ENCODE data around the gene CREB1. TPM values are rescaled to one million over a fixed set of nuclear protein-coding genes. Genes with fewer than 3 reads are reported as not detected.
A peak's percentile ranks its signal among the peaks of the same experiment; 100 is the strongest.
"Not testable (repeated sequence)": the region's sequence is repeated elsewhere in the genome, so short reads cannot be mapped to it uniquely, and the experiment has no call there.

CREB1 gene
- total RNA-seq, 2 donors from 2014 or later: 84.2 to 97.5 TPM

GRCh38 chr2:207496936-207497335, 32.8 kb upstream of the CREB1 start:
- ATAC-seq (replicated peaks); H3K4me1 Mint-ChIP-seq; H3K9me3 Mint-ChIP-seq; H3K36me3 Mint-ChIP-seq (ENCODE audit: low read depth); H3K27ac Mint-ChIP-seq; H3K27me3 Mint-ChIP-seq; H3K4me3 Mint-ChIP-seq: not testable (repeated sequence)

DNA sequence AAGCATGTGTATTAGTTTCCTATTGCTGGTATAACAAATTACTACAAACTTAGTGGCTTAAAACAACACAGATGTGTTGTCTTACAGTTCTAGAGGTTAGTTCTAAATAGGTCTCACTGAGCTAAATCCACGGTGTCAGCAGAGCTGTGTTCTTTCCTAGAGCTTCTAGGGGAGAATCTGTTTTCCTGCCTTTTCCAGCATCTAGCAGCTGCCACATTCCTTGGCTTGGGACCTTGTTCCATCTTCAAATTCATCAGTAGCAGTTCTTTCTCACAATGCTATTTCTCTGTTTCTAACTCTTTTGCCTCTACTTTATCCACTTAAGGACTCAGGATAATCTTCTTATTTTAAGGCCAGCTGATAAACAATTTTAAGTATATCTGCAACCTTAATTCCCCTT, 32.2 kb upstream of the CREB1 start:
- H3K4me3 Mint-ChIP-seq: no peak overlapping the region
- no peaks in the 10 kb centered on the region for H3K36me3 Mint-ChIP-seq (ENCODE audit: low read depth)
- peaks cover 10% of the 10 kb centered on the region for H3K4me1 Mint-ChIP-seq
- no peaks in the 10 kb centered on the region for H3K27me3 Mint-ChIP-seq
- no peak overlapping the region for H3K27ac Mint-ChIP-seq
- no peak for ATAC-seq (replicated peaks)
- no peaks in the 10 kb centered on the region for H3K9me3 Mint-ChIP-seq

DNA sequence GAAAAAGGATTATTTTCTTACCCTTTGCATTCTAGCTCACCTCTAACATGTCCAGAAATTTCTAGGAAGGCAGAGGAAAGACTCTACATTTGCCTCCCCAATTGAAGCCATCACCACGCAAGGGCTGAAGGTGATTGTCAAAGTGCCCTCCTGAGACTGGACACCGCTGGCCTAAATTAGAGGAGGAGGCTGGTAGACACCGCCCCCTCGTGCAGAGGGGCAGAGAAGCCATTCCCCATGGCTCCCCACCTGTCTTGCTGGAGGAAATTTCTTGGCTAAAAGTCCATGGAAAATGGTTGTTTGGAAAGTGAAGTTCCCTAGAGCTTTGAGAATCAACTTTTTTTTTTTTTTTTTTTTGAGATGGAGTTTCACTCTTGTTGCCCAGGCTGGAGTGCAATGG, 31.3 kb upstream of the CREB1 start:
- no peaks in the 10 kb centered on the region for H3K9me3 Mint-ChIP-seq
- no peak for ATAC-seq (replicated peaks)
- peaks cover 12% of the 10 kb centered on the region for H3K4me1 Mint-ChIP-seq
- H3K36me3 Mint-ChIP-seq (ENCODE audit: low read depth): no peaks in the 10 kb centered on the region
- H3K4me3 Mint-ChIP-seq: no peak overlapping the region
- no peak overlapping the region for H3K27ac Mint-ChIP-seq
- no peaks in the 10 kb centered on the region for H3K27me3 Mint-ChIP-seq

GRCh38 chr2:207499114-207499513, 30.6 kb upstream of the CREB1 start:
- no peak for ATAC-seq (replicated peaks)
- no peak overlapping the region for H3K27ac Mint-ChIP-seq
- H3K9me3 Mint-ChIP-seq: no peaks in the 10 kb centered on the region
- H3K4me3 Mint-ChIP-seq: no peak overlapping the region
- no peaks in the 10 kb centered on the region for H3K36me3 Mint-ChIP-seq (ENCODE audit: low read depth)
- H3K27me3 Mint-ChIP-seq: no peaks in the 10 kb centered on the region
- peaks cover 19% of the 10 kb centered on the region for H3K4me1 Mint-ChIP-seq

- Mint-ChIP-seq H3K9me3 (no peaks in the 10 kb centered on the region), H3K4me1 (peaks cover 39% of the 10 kb centered on the region), H3K27me3 (no peaks in the 10 kb centered on the region), H3K36me3 (ENCODE audit: low read depth) (no peaks in the 10 kb centered on the region), H3K27ac (no peak overlapping the region), H3K4me3 (no peak overlapping the region)
- no peak for ATAC-seq (replicated peaks)
Measured at GRCh38 chr2:207501802-207502576, 27.8 kb upstream of the CREB1 start.

GRCh38 chr2:207502577-207503198, 27.1 kb upstream of the CREB1 start:
- Mint-ChIP-seq H3K36me3 (ENCODE audit: low read depth) (no peaks in the 10 kb centered on the region), H3K27ac (no peak overlapping the region), H3K4me1 (peaks cover 39% of the 10 kb centered on the region), H3K27me3 (no peaks in the 10 kb centered on the region), H3K4me3 (no peak overlapping the region), H3K9me3 (no peaks in the 10 kb centered on the region)
- no peak for ATAC-seq (replicated peaks)

- H3K4me1 Mint-ChIP-seq: peaks cover 39% of the 10 kb centered on the region
- no peak overlapping the region for H3K27ac Mint-ChIP-seq
- peak; percentile 11 for ATAC-seq (replicated peaks)
Measured at GRCh38 chr2:207503234-207503633, 26.5 kb upstream of the CREB1 start.

GRCh38 chr2:207504513-207505170, 25.1 kb upstream of the CREB1 start:
- peak overlapping the region; percentile 16 for H3K27ac Mint-ChIP-seq
- H3K36me3 Mint-ChIP-seq (ENCODE audit: low read depth): no peaks in the 10 kb centered on the region
- H3K27me3 Mint-ChIP-seq: no peaks in the 10 kb centered on the region
- peaks cover 35% of the 10 kb centered on the region for H3K4me1 Mint-ChIP-seq
- peak overlapping the region; percentile 72 for H3K4me3 Mint-ChIP-seq
- H3K9me3 Mint-ChIP-seq: no peaks in the 10 kb centered on the region
- ATAC-seq (replicated peaks): no peak

More at GRCh38 chr2:207503234-207503633, 26.5 kb upstream of the CREB1 start:
- no peaks in the 10 kb centered on the region for H3K27me3 Mint-ChIP-seq
- no peak overlapping the region for H3K4me3 Mint-ChIP-seq
- H3K9me3 Mint-ChIP-seq: no peaks in the 10 kb centered on the region
- no peaks in the 10 kb centered on the region for H3K36me3 Mint-ChIP-seq (ENCODE audit: low read depth)

GRCh38 chr2:207505171-207505570, 24.6 kb upstream of the CREB1 start:
- H3K4me1 Mint-ChIP-seq: peaks cover 35% of the 10 kb centered on the region
- no peaks in the 10 kb centered on the region for H3K27me3 Mint-ChIP-seq
- H3K36me3 Mint-ChIP-seq (ENCODE audit: low read depth): no peaks in the 10 kb centered on the region
- peak overlapping the region; percentile 72 for H3K4me3 Mint-ChIP-seq
- H3K27ac Mint-ChIP-seq: peak overlapping the region; percentile 16
- ATAC-seq (replicated peaks): peak; percentile 26
- H3K9me3 Mint-ChIP-seq: no peaks in the 10 kb centered on the region

GRCh38 chr2:207505728-207506127, 24.0 kb upstream of the CREB1 start:
- Mint-ChIP-seq H3K4me1 (peaks cover 35% of the 10 kb centered on the region), H3K9me3 (no peaks in the 10 kb centered on the region), H3K4me3 (peak overlapping the region; percentile 72), H3K36me3 (ENCODE audit: low read depth) (no peaks in the 10 kb centered on the region), H3K27me3 (no peaks in the 10 kb centered on the region), H3K27ac (peak overlapping the region; percentile 16)
- peak; percentile 73 for ATAC-seq (replicated peaks)

DNA sequence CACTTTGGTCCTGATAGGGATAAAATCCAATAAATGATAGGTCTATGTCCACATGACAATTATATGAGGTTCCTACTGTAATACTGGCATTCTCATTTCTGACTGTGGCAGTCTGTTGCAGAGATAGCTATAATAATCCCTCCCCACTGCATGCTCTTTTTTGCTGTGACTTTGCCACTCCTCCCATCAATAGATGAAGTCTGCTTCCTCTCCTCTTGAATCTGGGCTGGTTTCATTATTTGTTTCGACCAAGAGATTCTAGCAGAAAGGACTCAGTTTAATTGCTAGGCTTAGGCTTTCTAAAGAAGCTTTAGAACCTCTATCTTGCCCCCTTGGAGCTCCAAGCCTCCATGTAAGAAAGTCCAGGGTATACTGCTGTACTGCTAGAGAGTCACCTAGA, 23.3 kb upstream of the CREB1 start:
- Mint-ChIP-seq H3K4me3 (peak overlapping the region; percentile 72), H3K4me1 (peaks cover 35% of the 10 kb centered on the region), H3K27ac (peak overlapping the region; percentile 90), H3K36me3 (ENCODE audit: low read depth) (no peaks in the 10 kb centered on the region), H3K27me3 (no peaks in the 10 kb centered on the region), H3K9me3 (no peaks in the 10 kb centered on the region)
- peak; percentile 16 for ATAC-seq (replicated peaks)

- Mint-ChIP-seq H3K27me3 (no peaks in the 10 kb centered on the region), H3K4me1 (peaks cover 32% of the 10 kb centered on the region)
Measured at GRCh38 chr2:207510148-207510547, 19.6 kb upstream of the CREB1 start.

DNA sequence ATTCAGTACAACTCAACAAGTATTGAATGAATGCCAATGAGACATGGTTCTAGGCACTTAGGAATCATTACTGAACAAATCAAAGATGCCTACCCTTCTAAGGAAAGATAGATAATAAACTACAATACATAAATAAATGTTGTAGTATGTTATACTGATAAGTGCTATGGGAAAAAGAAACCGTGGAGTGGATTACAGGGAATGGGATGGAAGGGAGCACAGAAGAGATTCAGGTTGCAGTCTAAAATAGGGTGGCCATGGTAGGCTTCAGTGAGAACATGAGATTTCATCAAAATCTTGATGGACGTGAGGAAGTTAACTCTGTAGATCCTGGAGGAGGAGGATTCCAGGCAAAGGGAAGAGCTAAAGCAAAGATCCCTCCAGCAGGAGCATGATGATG, 17.9 kb upstream of the CREB1 start:
- Mint-ChIP-seq H3K36me3 (ENCODE audit: low read depth) (no peaks in the 10 kb centered on the region), H3K4me1 (peaks cover 23% of the 10 kb centered on the region), H3K27ac (no peak overlapping the region), H3K4me3 (no peak overlapping the region), H3K27me3 (no peaks in the 10 kb centered on the region), H3K9me3 (no peaks in the 10 kb centered on the region)
- no peak for ATAC-seq (replicated peaks)

More at GRCh38 chr2:207510148-207510547, 19.6 kb upstream of the CREB1 start:
- Mint-ChIP-seq H3K36me3 (ENCODE audit: low read depth) (no peaks in the 10 kb centered on the region), H3K27ac (no peak overlapping the region), H3K9me3 (no peaks in the 10 kb centered on the region), H3K4me3 (no peak overlapping the region)
- no peak for ATAC-seq (replicated peaks)

GRCh38 chr2:207512356-207512755, 17.4 kb upstream of the CREB1 start:
- Mint-ChIP-seq H3K9me3 (no peaks in the 10 kb centered on the region), H3K4me3 (no peak overlapping the region), H3K36me3 (ENCODE audit: low read depth) (no peaks in the 10 kb centered on the region), H3K27ac (no peak overlapping the region), H3K4me1 (peaks cover 22% of the 10 kb centered on the region), H3K27me3 (peaks cover 4% of the 10 kb centered on the region)
- no peak for ATAC-seq (replicated peaks)
